OCI-LY1 (cell line): ENCODE measurements around the gene FAM83C.

Experiments used
- EZH2 ChIP-seq: fragments of 200-600 bp; sonication (generic), shearing (Covaris generic); IDR thresholded peaks from 2 replicates; pipeline ENCODE4 v1.8.0; 2017; ENCODE audit warnings: borderline replicate concordance, mixed run types, mild to moderate bottlenecking, antibody characterized with exemption, low read length, moderate library complexity, mixed read lengths
- TF ChIP-seq, protein P1 (sequence below): fragments of 200-600 bp; sonication (generic), shearing (Covaris generic); IDR thresholded peaks from 2 replicates; pipeline ENCODE4 v1.5.1; 2017; ENCODE audit warnings: mild to moderate bottlenecking, antibody characterized with exemption, low read length, moderate library complexity, mixed read lengths

GRCh38 chr20:35287509-35288324 lies 4.5 kb downstream of the FAM83C start:
- TF ChIP-seq, protein P1, sequence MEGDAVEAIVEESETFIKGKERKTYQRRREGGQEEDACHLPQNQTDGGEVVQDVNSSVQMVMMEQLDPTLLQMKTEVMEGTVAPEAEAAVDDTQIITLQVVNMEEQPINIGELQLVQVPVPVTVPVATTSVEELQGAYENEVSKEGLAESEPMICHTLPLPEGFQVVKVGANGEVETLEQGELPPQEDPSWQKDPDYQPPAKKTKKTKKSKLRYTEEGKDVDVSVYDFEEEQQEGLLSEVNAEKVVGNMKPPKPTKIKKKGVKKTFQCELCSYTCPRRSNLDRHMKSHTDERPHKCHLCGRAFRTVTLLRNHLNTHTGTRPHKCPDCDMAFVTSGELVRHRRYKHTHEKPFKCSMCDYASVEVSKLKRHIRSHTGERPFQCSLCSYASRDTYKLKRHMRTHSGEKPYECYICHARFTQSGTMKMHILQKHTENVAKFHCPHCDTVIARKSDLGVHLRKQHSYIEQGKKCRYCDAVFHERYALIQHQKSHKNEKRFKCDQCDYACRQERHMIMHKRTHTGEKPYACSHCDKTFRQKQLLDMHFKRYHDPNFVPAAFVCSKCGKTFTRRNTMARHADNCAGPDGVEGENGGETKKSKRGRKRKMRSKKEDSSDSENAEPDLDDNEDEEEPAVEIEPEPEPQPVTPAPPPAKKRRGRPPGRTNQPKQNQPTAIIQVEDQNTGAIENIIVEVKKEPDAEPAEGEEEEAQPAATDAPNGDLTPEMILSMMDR: no peak
- TF ChIP-seq EZH2: no peak
